HG03135 (cell line): ENCODE results near the gene TIGAR.

Experiments used
- ATAC-seq: cut with Tn5 transposase; IDR thresholded peaks from one replicate; pipeline ENCODE4 v1.9.1; 2021; ENCODE audit warnings: mild to moderate bottlenecking, moderate library complexity; ENCODE audit not compliant: unreplicated experiment

Gene TIGAR

GRCh38 chr12:4320853-4321701 lies at the start of gene TIGAR:
Gene TIGAR (plus strand): TSS chr12:4321213. CDS start chr12:4321272, 59 bp downstream.
- ATAC-seq, result peak; percentile 96

- peak; percentile 41 for ATAC-seq
These were observed 49.1 kb upstream of the TIGAR start for GRCh38 chr12:4271717-4272423.

GRCh38 chr12:4272424-4273272 lies 48.4 kb upstream of the TIGAR start:
- peak; percentile 10 for ATAC-seq

- ATAC-seq, result no peak
These were observed 47.8 kb upstream of the TIGAR start for GRCh38 chr12:4273273-4273651.

- ATAC-seq, result no peak
These were observed 47.2 kb upstream of the TIGAR start, which contains the start of gene CCND2 for GRCh38 chr12:4273652-4274395. Gene CCND2 (plus strand): TSS chr12:4273762. CDS start chr12:4274041, 279 bp downstream.

- ATAC-seq, result no peak
These were observed 46.5 kb upstream of the TIGAR start for GRCh38 chr12:4274396-4275015.

GRCh38 chr12:4275016-4275869 lies 45.8 kb upstream of the TIGAR start:
- no peak for ATAC-seq

- no peak for ATAC-seq
These were observed 45.1 kb upstream of the TIGAR start for GRCh38 chr12:4275870-4276301.

- ATAC-seq, result no peak
These were observed 44.3 kb upstream of the TIGAR start for GRCh38 chr12:4276524-4277204.

GRCh38 chr12:4277205-4277543 lies 43.8 kb upstream of the TIGAR start:
- no peak for ATAC-seq

GRCh38 chr12:4277857-4278256 lies 43.2 kb upstream of the TIGAR start:
- no peak for ATAC-seq

GRCh38 chr12:4278329-4279197 lies 42.5 kb upstream of the TIGAR start:
- ATAC-seq, result no peak

- ATAC-seq, result no peak
These were observed 41.8 kb upstream of the TIGAR start for GRCh38 chr12:4279198-4279690.

- no peak for ATAC-seq
These were observed 40.5 kb upstream of the TIGAR start for GRCh38 chr12:4280351-4281163.

- no peak for ATAC-seq
These were observed 39.8 kb upstream of the TIGAR start for GRCh38 chr12:4281173-4281654.

- ATAC-seq, result no peak
These were observed 38.7 kb upstream of the TIGAR start for GRCh38 chr12:4282103-4282891.
